ENCODE results near the gene RIN3. TPM values are rescaled to one million over a fixed set of nuclear protein-coding genes. Genes with fewer than 3 reads are reported as not detected.

The RIN3 gene
- total RNA-seq, 3 donors from 2014 or later, result 10.7 to 19.7 (median 12.1) TPM

- no peak overlapping the region for H3K27ac ChIP-seq
- DNase-seq (ENCODE audit: low spot score in 2 of 2), result peak in 1 of 2 donors; percentile 48
Observed at GRCh38 chr14:92507174-92507768, 6.3 kb upstream of the RIN3 start.

GRCh38 chr14:92510972-92511371 is 2.6 kb upstream of the RIN3 start:
- H3K9me3 ChIP-seq, result no peaks in the 10 kb centered on the region
- H3K27ac ChIP-seq, result peak overlapping the region; percentile 62 to 79
- no peaks in the 10 kb centered on the region for H3K27me3 ChIP-seq
- intact Hi-C loops (cut with DNase I; ENCODE audit: low total_unique reads), result no loop called here
- peaks cover 0 to 10% of the 10 kb centered on the region in 2 donors for H3K4me1 ChIP-seq
- no peak for TF ChIP-seq POLR2A (IDR thresholded peaks at IDR 0.05)
- no peak for TF ChIP-seq POLR2AphosphoS5 (IDR thresholded peaks at IDR 0.05)
- TF ChIP-seq CTCF (IDR thresholded peaks at IDR 0.05), result no peak
- no peak overlapping the region for H3K4me3 ChIP-seq
- DNase-seq (ENCODE audit: low spot score in 2 of 2), result no peak
- H3K36me3 ChIP-seq, result no peaks in the 10 kb centered on the region

More at GRCh38 chr14:92507174-92507768, 6.3 kb upstream of the RIN3 start:
- no peaks in the 10 kb centered on the region for H3K27me3 ChIP-seq
- H3K4me3 ChIP-seq, result no peak overlapping the region
- H3K36me3 ChIP-seq, result no peaks in the 10 kb centered on the region
- TF ChIP-seq POLR2A (IDR thresholded peaks at IDR 0.05), result no peak
- TF ChIP-seq POLR2AphosphoS5 (IDR thresholded peaks at IDR 0.05), result no peak
- TF ChIP-seq CTCF (IDR thresholded peaks at IDR 0.05), result no peak
- H3K4me1 ChIP-seq, result peaks cover 0 to 6% of the 10 kb centered on the region in 2 donors
- no peaks in the 10 kb centered on the region for H3K9me3 ChIP-seq
- intact Hi-C loops (cut with DNase I; ENCODE audit: low total_unique reads), result no loop called here

GRCh38 chr14:92511453-92512238 is 1.9 kb upstream of the RIN3 start:
- H3K36me3 ChIP-seq, result no peaks in the 10 kb centered on the region
- DNase-seq (ENCODE audit: low spot score in 2 of 2), result no peak
- H3K4me1 ChIP-seq, result peaks cover 0 to 10% of the 10 kb centered on the region in 2 donors
- no peaks in the 10 kb centered on the region for H3K9me3 ChIP-seq
- peak overlapping the region; percentile 62 to 79 for H3K27ac ChIP-seq
- no peaks in the 10 kb centered on the region for H3K27me3 ChIP-seq
- H3K4me3 ChIP-seq, result no peak overlapping the region
- intact Hi-C loops (cut with DNase I; ENCODE audit: low total_unique reads), result no loop called here
- no peak for TF ChIP-seq POLR2AphosphoS5 (IDR thresholded peaks at IDR 0.05)
- no peak for TF ChIP-seq CTCF (IDR thresholded peaks at IDR 0.05)
- TF ChIP-seq POLR2A (IDR thresholded peaks at IDR 0.05), result no peak

GRCh38 chr14:92512807-92513203 is 776 bp upstream of the RIN3 start:
- intact Hi-C loops (cut with DNase I; ENCODE audit: low total_unique reads), result no loop called here

More at GRCh38 chr14:92512807-92513203, 776 bp upstream of the RIN3 start:
- no peaks in the 10 kb centered on the region for H3K36me3 ChIP-seq
- no peak for DNase-seq (ENCODE audit: low spot score in 2 of 2)
- H3K27ac ChIP-seq, result peak overlapping the region; percentile 84 to 91
- H3K4me1 ChIP-seq, result peaks cover 0 to 10% of the 10 kb centered on the region in 2 donors
- H3K9me3 ChIP-seq, result no peaks in the 10 kb centered on the region
- peak overlapping the region; percentile 81 to 97 (median 83) for H3K4me3 ChIP-seq
- no peak for TF ChIP-seq CTCF (IDR thresholded peaks at IDR 0.05)
- no peak for TF ChIP-seq POLR2AphosphoS5 (IDR thresholded peaks at IDR 0.05)
- TF ChIP-seq POLR2A (IDR thresholded peaks at IDR 0.05), result no peak
- H3K27me3 ChIP-seq, result no peaks in the 10 kb centered on the region
